ENCODE measurements around the gene PTGER1. TPM values are rescaled to one million over a fixed set of nuclear protein-coding genes. Genes with fewer than 3 reads are reported as not detected.

The PTGER1 gene
- total and polyA plus RNA-seq, 2 experiments from 2014 or later: 0.60 to 3.5 TPM

DNA sequence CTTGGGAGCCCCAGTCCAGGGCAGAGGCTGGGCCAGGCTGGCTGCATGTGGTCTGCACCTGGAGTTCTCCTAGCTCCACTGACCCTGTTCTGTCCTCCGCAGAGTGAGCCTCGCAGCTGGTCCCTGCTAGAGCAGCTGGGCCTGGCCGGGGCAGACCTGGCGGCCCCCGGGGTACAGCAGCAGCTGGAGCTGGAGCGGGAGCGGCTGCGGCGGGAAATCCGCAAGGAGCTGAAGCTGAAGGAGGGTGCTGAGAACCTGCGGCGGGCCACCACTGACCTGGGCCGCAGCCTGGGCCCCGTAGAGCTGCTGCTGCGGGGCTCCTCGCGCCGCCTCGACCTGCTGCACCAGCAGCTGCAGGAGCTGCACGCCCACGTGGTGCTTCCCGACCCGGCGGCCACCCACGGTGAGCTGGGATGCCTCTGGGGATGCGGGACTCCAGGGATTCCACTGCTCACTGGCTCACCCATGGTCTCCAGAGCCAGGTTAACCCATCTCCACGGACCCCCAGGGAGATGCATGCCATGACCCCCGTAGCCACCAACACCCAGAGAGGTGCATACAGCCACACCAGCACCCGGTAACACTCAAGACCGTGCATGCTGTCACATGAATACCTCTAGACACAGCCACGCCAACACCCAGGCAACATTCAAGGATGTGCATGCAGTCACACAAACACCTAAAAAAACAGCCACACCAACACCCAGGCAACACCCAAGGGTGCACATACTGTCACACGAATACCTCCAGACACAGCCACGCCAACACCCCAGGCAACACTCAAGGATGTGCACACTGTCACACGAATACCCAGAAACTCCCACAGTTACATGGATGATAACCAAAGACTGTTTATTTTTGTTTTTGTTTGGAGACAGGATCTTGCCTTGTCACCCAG, 33.9 kb downstream of the PTGER1 start:
- H3K79me2 ChIP-seq: peaks cover 37% of the 10 kb centered on the region
- no peaks in the 10 kb centered on the region for H3K4me1 ChIP-seq (ENCODE audit: insufficient read depth)
- no peak for TF ChIP-seq EZH2phosphoT487 (IDR thresholded peaks at IDR 0.05; ENCODE audit: low read depth, severe bottlenecking, unreplicated experiment)
- TF ChIP-seq, protein P1, sequence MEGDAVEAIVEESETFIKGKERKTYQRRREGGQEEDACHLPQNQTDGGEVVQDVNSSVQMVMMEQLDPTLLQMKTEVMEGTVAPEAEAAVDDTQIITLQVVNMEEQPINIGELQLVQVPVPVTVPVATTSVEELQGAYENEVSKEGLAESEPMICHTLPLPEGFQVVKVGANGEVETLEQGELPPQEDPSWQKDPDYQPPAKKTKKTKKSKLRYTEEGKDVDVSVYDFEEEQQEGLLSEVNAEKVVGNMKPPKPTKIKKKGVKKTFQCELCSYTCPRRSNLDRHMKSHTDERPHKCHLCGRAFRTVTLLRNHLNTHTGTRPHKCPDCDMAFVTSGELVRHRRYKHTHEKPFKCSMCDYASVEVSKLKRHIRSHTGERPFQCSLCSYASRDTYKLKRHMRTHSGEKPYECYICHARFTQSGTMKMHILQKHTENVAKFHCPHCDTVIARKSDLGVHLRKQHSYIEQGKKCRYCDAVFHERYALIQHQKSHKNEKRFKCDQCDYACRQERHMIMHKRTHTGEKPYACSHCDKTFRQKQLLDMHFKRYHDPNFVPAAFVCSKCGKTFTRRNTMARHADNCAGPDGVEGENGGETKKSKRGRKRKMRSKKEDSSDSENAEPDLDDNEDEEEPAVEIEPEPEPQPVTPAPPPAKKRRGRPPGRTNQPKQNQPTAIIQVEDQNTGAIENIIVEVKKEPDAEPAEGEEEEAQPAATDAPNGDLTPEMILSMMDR (IDR thresholded peaks at IDR 0.05; ENCODE audit: poor library complexity): no peak
- TF ChIP-seq EZH2 (IDR thresholded peaks at IDR 0.05; ENCODE audit: borderline replicate concordance): no peak
- H3K4me2 ChIP-seq: no peak overlapping the region
- DNase-seq (ENCODE audit: low spot score): no peak
- no peaks in the 10 kb centered on the region for H3K27me3 ChIP-seq
- no peaks in the 10 kb centered on the region for H3K9me3 ChIP-seq (ENCODE audit: low read depth)
- H3K27ac ChIP-seq: no peak overlapping the region
- 92% methylated on average over 30 of the region's 34 CpGs for WGBS (ENCODE audit: low lambda C conversion rate, missing lambda C conversion rate)
- H3K4me3 ChIP-seq: no peak overlapping the region
- no peaks in the 10 kb centered on the region for H3K36me3 ChIP-seq (replicated peaks; ENCODE audit: insufficient read depth, low read depth)
- no peaks in the 10 kb centered on the region for H3K9me2 ChIP-seq (replicated peaks; ENCODE audit: insufficient read depth)
- no peak overlapping the region for H2AFZ ChIP-seq
- H4K20me1 ChIP-seq (ENCODE audit: insufficient read depth, poor library complexity, severe bottlenecking): no peaks in the 10 kb centered on the region

- H2AFZ ChIP-seq: no peak overlapping the region
- peaks cover 3% of the 10 kb centered on the region for H3K4me1 ChIP-seq (ENCODE audit: insufficient read depth)
- H3K4me2 ChIP-seq: no peak overlapping the region
- H3K36me3 ChIP-seq (replicated peaks; ENCODE audit: insufficient read depth, low read depth): no peaks in the 10 kb centered on the region
- H3K27ac ChIP-seq: no peak overlapping the region
- no peaks in the 10 kb centered on the region for H3K27me3 ChIP-seq
- no peaks in the 10 kb centered on the region for H3K9me3 ChIP-seq (ENCODE audit: low read depth)
- TF ChIP-seq, protein P1 (IDR thresholded peaks at IDR 0.05; ENCODE audit: poor library complexity): no peak
- no peak for TF ChIP-seq EZH2 (IDR thresholded peaks at IDR 0.05; ENCODE audit: borderline replicate concordance)
- no peak for TF ChIP-seq EZH2phosphoT487 (IDR thresholded peaks at IDR 0.05; ENCODE audit: low read depth, severe bottlenecking, unreplicated experiment)
- WGBS (ENCODE audit: low lambda C conversion rate, missing lambda C conversion rate): 70% methylated on average over 9 of the region's 9 CpGs
- H3K9me2 ChIP-seq (replicated peaks; ENCODE audit: insufficient read depth): no peaks in the 10 kb centered on the region
- no peak for DNase-seq (ENCODE audit: low spot score)
- H3K79me2 ChIP-seq: peaks cover 45% of the 10 kb centered on the region
- H3K4me3 ChIP-seq: no peak overlapping the region
- H4K20me1 ChIP-seq (ENCODE audit: insufficient read depth, poor library complexity, severe bottlenecking): no peaks in the 10 kb centered on the region
Observed at GRCh38 chr19:14440049-14440448, 35.1 kb downstream of the PTGER1 start.

DNA sequence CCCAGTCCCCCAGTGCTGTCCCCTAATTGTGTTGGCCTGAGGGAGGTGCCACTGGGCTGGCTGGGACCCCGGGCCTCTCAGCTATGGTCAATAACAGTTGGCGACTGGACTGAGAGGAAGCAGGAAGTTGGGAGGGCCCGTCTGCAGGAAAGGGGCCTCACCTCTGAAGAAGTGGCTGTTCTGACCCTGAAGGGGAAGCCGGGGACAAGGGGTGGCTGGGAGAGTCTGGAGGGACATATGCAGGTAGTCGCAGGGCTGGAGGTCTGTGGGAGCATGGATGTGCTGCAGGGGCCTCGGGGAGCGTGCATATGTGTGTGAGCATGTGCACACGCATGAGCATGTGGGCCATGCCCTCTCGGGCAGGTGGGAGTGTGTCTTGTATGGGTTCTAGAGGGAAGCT, 36.1 kb downstream of the PTGER1 start:
- no peak for DNase-seq (ENCODE audit: low spot score)
- no peaks in the 10 kb centered on the region for H3K9me2 ChIP-seq (replicated peaks; ENCODE audit: insufficient read depth)
- TF ChIP-seq EZH2 (IDR thresholded peaks at IDR 0.05; ENCODE audit: borderline replicate concordance) (no peak), EZH2phosphoT487 (IDR thresholded peaks at IDR 0.05; ENCODE audit: low read depth, severe bottlenecking, unreplicated experiment) (no peak)
- TF ChIP-seq, protein P1 (IDR thresholded peaks at IDR 0.05; ENCODE audit: poor library complexity): no peak
- no peaks in the 10 kb centered on the region for H3K27me3 ChIP-seq
- peaks cover 12% of the 10 kb centered on the region for H3K4me1 ChIP-seq (ENCODE audit: insufficient read depth)
- H3K4me2 ChIP-seq: no peak overlapping the region
- no peak overlapping the region for H2AFZ ChIP-seq
- H3K36me3 ChIP-seq (replicated peaks; ENCODE audit: insufficient read depth, low read depth): no peaks in the 10 kb centered on the region
- H3K4me3 ChIP-seq: no peak overlapping the region
- WGBS (ENCODE audit: low lambda C conversion rate, missing lambda C conversion rate): 93% methylated on average over 9 of the region's 9 CpGs
- no peak overlapping the region for H3K27ac ChIP-seq
- no peaks in the 10 kb centered on the region for H4K20me1 ChIP-seq (ENCODE audit: insufficient read depth, poor library complexity, severe bottlenecking)
- peaks cover 51% of the 10 kb centered on the region for H3K79me2 ChIP-seq
- H3K9me3 ChIP-seq (ENCODE audit: low read depth): no peaks in the 10 kb centered on the region
